ENCODE results near the gene CORIN.
"Not testable (repeated sequence)": the region's sequence is repeated elsewhere in the genome, so short reads cannot be mapped to it uniquely, and the experiment has no call there.

The CORIN gene

DNA sequence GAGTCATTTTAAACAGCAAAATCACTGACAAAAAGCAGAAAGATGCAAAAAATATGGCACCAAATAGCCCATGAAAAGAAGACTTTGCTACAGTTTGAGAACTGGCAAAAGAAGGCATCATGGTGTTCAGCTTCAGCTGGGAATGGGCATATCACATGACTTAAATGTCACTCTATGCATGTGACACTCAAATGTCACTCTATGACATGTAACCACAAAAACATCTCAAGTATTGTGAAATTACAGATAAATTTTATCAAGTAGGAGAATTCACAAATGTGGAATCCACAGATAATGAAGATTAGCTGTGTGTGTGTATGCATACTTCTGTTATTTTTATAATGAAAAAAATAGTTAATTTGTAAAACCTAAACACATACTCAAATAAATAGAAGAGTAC is 270.9 kb downstream of the CORIN start:
- DNase-seq, result no peak

DNA sequence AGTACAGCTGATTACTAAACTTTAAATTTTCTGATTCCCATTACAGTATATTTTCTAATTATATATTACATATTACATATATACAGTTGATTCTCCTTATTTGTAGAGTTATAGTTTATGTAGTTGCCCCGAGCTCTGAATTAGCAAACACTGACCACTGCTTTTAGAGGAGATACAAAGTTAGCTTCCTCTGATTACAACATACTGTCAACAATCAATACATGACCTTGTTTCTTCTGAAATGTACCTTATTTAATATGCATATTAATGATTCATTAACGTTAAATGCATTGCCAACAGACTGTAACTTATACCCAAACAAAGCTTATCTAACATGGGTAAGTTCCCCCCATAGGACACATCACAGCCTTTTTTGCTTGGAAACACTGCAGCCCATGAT is 271.3 kb downstream of the CORIN start:
- DNase-seq, result no peak

DNA sequence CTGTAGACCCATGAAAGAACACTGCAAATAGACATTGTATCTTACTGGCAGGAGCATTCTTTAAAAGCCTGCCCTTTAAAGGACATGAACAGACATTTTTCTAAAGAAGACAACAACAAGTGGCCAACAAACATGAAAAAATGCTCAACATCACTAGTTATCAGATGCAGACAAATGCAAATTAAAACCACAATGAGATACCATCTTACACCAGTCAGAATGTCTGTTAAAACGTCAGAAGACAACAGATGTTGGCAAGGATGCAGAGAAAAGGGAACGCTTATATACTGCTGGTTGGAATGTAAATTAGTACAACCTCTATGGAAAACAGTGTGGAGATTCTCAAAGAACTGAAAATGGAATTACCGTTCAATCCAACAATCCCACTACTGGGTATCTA is 275.6 kb downstream of the CORIN start:
- DNase-seq, result no peak

DNA sequence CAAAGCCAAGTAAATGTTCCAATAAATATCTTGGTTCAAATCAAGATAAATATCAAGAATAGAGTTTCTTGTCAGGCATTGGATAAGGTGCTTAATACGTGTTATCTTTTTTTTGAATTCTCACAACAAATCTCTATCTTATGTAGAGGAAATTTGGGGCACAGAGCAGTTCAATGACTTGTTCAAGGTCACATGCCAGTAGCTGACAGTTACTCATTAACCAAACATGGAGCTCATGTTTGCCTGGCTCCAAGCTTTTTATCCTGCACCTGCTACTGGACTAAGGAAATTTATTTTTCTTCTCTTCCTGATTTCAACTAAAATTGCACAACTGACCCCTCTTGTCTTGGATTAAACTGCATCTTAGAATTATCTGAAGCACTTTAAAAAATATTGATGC is 276.5 kb downstream of the CORIN start:
- DNase-seq, result no peak

DNA sequence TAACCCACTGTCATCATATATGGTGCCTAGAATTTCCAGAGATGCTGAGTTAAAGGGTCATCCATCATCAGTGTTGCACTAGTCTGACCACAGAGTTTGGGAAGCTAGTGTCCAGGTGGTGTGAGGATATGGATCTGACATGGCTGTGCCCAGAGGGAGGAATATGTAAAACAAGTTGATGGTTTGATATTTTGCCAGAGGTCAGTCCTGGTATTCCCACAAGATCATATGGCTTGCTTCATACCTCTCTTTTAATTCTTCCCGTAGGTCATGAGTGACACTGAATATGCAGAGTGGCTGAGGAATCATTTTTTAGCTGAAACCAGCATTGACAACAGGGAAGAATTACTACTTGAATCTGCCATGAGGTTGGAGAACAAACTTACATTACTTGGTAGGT is 277.2 kb downstream of the CORIN start:
- no peak for DNase-seq

DNA sequence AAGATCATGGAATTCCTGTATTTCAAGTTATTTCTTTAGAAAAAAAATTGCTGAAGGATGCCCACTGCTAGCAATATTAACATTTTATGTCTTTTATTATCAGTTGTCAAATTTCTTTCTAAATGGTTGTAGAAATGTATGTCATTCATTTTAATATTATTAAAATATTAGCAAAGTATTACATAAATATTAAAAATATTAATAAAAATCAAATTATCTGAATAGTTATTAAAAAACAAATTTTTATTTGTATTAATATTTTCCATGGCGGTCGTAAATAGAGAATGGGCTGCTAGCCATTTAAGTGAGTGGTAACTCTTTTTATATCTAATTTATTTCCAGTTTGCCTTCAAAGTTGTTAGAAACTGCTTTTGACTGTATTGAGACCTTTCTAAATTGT is 280.6 kb downstream of the CORIN start:
- DNase-seq, result no peak

DNA sequence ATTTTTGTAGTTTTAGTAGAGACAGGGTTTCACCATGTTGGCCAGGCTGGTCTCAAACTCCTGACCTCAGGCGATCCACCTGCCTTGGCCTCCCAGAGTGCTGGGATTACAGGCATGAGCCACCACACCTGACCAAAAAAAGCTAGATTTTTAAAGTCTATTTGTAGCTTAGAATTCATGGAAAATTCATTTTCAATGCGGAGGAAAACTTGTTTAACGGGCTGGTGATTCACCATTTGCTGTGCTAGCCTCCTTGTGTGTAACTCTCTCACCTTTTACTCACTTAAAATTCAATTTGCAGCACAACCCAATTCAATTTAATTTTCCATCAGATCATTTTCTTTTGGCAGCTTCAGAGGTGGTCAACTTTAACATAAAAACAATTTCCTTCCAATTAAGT is 281.9 kb downstream of the CORIN start:
- DNase-seq, result not testable (repeated sequence)

DNA sequence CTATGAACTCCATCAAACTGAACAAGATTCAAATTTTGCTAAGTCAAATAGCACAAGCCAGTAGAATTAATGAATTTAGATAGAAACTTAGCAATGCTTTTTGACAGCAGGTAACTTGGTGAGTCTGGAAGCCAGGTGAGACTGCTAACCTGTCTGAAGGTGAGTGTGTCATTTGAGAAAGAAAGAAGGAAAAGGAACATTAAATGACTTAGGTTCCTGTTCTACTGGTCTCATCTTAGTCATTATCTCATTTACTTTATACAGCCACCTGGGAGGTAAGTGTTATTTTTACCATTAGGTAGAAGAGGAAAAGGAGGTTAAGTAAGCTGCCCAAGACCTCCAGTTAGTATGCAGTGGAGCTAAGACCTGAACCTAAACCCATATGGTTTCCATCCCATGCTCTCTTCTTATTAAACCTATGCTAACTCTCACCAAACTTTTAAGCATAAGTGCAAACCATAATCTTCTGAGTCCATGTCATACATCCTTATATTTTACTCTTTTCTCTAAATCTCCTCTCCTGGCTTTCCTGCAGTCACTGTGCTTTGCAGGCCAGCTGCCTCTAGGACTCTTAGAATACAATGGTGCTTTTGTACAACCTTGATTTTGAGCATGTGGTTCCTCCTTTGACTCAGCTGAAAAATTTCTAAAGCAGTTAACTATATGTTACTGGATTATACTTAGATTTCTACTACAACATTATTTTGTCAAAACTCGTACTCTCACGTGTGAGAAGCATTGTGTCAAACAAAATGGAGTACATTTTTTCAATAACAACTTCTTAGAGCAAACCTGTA is 284.3 kb downstream of the CORIN start:
- DNase-seq, result no peak

DNA sequence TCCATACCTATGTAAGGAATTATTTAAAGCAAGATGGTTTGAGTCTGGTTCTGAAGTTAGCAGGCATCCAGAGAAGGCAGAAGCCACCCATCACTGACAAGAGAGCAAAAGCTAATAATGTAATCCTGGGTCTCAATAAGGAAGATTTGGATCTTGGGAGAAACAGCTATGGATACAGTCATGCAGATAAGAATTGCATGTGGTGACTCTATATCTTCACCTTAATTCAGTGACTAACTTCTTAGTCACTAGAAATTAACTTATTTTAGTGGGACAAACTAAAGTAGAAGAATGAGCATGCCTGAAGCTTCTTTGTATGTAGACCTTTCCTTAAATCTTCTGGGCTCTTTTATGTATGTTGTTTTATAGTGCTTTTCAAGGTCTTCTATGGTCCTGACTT is 286.2 kb downstream of the CORIN start:
- DNase-seq, result no peak

DNA sequence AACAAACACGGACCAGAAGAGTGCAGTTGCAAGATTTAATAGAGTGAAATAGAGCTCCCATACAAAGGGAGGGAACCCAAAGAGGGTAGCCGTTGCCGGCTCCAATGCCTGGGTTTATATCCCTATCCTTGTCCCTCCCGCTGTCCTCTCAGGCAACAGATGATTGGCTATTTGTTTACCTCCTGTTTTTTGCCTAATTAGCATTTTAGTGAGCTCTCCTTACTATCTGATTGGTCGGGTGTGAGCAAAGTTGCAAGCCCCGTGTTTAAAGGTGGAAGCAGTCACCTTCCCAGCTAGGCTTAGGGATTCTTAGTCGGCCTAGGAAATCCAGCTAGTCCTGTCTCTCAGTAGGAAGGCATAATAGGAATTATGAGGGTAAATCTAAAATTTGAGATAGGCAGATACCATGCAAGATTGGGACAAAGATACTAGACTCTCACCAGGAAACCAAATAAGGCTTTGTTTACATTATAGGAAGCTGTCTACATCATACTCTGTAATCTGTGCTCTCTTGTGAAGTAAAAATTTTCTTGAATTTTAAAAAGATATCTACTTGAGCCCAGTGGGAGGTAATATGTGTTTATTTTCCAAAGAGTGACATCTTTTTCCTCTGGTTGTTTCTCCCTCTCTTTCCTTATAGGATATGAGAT is 286.8 kb downstream of the CORIN start:
- DNase-seq, result no peak

DNA sequence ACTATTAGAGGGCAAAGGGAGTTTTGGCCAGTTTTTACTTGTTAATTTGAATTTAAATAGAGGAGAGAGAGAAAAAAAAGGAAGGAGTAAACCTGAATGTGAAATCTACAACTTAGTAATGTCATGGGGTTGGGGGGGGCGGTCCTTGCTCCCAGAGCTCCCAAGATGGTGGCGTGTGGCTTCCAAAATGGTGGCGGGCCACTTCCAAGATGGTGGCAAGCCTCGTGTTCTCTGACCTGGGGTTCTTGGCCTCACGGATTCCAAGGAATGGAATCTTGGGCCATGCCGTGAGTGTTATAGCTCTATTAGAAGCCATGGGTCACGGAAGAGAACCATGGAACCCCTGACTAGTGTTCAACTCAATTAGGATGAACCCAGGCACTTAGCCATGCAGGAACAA is 287.5 kb downstream of the CORIN start:
- DNase-seq, result not testable (repeated sequence)

Data from right kidney (tissue), 1 donor.